Chondrocyte (in vitro differentiated cells): ENCODE data around the gene FES. TPM values are rescaled to one million over a fixed set of nuclear protein-coding genes. Genes with fewer than 3 reads are reported as not detected.
"Not testable (repeated sequence)": the region's sequence is repeated elsewhere in the genome, so short reads cannot be mapped to it uniquely, and the experiment has no call there.

Source experiments
- DNase-seq: peaks from one replicate; pipeline ENCODE4 v3.0.0; 2021; ENCODE audit warnings: mixed read lengths, low spot score
- H3K27ac Mint-ChIP-seq: one replicate; pipeline ENCODE4 v1.8.0; 2021; ENCODE audit warnings: mild to moderate bottlenecking, moderate library complexity, mixed read lengths; ENCODE audit not compliant: unreplicated experiment
- H3K27me3 Mint-ChIP-seq: 2 replicates; pipeline ENCODE4 v1.8.0; 2021; ENCODE audit warnings: low read depth, mixed read lengths
- H3K36me3 Mint-ChIP-seq: 2 replicates; pipeline ENCODE4 v1.8.0; 2021; ENCODE audit warnings: low read depth, mixed read lengths
- H3K4me1 Mint-ChIP-seq: 2 replicates; pipeline ENCODE4 v1.8.0; 2021; ENCODE audit warnings: low read depth, mild to moderate bottlenecking, mixed read lengths
- H3K4me3 Mint-ChIP-seq: one replicate; pipeline ENCODE4 v1.8.0; 2021; ENCODE audit warnings: mild to moderate bottlenecking, moderate library complexity, mixed read lengths; ENCODE audit not compliant: unreplicated experiment
- H3K9me3 Mint-ChIP-seq: 2 replicates; pipeline ENCODE4 v1.8.0; 2021; ENCODE audit warnings: low read depth, mixed read lengths
- total RNA-seq: library from RNA; stranded (reverse); gene quantifications from 3 replicates; pipeline ENCODE4 v1.2.1, GENCODE V29; 2021
- TF ChIP-seq, protein P1 (sequence below): fragments of 200-600 bp; sonication (generic); IDR thresholded peaks from 2 replicates; pipeline ENCODE4 v1.5.0; 2021; ENCODE audit warnings: antibody characterized with exemption, mild to moderate bottlenecking, moderate library complexity

The FES gene
- total RNA-seq, 1 donor from 2014 or later, result 2.4 TPM

DNA sequence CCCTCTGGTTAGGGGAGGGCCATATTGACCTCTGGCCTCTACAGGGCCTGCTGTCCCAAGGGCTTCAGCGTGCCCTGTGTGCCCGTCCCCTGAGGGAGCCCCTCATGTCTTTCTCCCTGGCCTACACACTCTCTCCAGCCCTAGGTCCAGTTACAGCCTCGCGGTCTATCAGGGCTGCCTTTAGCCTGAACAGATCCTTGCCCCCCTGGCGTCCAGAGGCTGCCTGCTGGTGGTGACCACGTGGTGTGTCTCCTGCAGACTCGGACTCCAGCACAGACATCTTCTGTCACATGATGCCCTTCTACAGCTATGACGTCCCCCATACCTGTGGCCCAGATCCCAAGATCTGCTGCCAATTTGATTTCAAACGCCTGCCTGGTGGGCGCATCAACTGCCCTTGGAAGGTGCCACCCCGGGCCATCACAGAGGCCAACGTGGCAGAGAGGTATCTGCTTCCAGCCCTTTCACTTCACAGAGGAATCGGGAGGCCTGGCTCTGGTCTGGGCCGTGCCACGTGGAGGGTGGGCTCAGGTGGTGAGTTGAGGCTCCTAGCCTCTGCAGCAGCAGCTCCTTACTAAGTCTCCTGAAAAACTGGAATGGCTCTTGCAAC lies 22.9 kb downstream of the FES start:
- Mint-ChIP-seq H3K36me3 (peaks cover 26% of the 10 kb centered on the region), H3K27me3 (no peaks in the 10 kb centered on the region), H3K9me3 (no peaks in the 10 kb centered on the region), H3K27ac (no peak overlapping the region), H3K4me1 (peaks cover 8% of the 10 kb centered on the region), H3K4me3 (no peak overlapping the region)
- TF ChIP-seq, protein P1, sequence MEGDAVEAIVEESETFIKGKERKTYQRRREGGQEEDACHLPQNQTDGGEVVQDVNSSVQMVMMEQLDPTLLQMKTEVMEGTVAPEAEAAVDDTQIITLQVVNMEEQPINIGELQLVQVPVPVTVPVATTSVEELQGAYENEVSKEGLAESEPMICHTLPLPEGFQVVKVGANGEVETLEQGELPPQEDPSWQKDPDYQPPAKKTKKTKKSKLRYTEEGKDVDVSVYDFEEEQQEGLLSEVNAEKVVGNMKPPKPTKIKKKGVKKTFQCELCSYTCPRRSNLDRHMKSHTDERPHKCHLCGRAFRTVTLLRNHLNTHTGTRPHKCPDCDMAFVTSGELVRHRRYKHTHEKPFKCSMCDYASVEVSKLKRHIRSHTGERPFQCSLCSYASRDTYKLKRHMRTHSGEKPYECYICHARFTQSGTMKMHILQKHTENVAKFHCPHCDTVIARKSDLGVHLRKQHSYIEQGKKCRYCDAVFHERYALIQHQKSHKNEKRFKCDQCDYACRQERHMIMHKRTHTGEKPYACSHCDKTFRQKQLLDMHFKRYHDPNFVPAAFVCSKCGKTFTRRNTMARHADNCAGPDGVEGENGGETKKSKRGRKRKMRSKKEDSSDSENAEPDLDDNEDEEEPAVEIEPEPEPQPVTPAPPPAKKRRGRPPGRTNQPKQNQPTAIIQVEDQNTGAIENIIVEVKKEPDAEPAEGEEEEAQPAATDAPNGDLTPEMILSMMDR, result no peak
- no peak for DNase-seq

DNA sequence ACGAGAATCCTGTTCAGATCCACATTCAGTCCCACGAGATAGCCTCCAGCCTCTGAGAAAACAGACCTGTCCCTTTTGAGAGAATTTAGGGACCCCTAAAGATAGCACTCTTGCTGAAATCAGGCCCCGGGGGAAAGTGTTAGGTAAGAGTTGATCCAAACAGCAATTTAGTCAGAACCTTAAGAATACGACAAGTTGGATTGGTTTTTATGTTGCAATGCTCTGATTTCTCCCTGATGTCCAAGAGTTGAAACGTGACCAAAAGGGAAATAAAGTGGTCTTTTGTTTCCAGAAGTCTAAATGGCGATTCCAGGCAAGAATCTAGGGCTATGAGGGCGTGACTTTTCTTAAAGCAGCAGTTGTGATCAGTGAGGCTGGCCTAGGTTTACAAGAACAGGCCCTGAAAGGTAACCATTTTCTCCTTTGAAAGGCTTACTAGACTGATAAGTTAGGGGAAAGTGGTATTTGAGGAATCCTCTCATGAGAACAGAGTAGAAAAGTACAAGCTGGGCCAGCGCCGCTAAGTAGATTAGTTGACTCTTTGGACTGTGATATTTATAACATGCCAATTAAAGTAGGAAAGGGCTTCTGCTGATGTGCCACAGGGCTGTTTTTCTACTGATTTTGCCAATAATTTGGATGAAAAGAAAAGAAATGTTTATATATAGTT lies 23.7 kb downstream of the FES start:
- Mint-ChIP-seq H3K4me1 (peaks cover 7% of the 10 kb centered on the region), H3K9me3 (no peaks in the 10 kb centered on the region), H3K27me3 (no peaks in the 10 kb centered on the region), H3K4me3 (no peak overlapping the region), H3K27ac (no peak overlapping the region), H3K36me3 (peaks cover 31% of the 10 kb centered on the region)
- TF ChIP-seq, protein P1, result no peak
- DNase-seq, result no peak

DNA sequence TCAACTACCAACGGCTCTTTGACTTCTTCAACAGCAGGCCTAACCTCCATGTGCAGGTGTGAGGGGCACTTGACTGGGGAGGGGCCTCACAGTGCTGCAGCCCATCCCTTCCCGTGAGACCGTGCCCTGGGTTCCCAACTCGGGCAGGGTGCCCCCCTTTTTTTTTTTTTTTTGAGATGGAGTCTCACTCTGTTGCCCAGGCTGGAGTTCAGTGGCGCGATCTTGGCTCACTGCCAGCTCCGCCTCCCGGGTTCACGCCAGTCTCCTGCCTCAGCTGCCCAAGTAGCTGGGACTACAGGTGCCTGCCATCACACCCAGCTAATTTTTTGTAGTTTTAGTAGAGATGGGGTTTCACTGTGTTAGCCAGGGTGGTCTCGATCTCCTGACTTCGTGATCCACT lies 25.1 kb downstream of the FES start:
- not testable (repeated sequence) for H3K9me3 Mint-ChIP-seq, H3K27me3 Mint-ChIP-seq, H3K27ac Mint-ChIP-seq, H3K4me1 Mint-ChIP-seq, H3K4me3 Mint-ChIP-seq, DNase-seq
- peaks cover 39% of the 10 kb centered on the region for H3K36me3 Mint-ChIP-seq

DNA sequence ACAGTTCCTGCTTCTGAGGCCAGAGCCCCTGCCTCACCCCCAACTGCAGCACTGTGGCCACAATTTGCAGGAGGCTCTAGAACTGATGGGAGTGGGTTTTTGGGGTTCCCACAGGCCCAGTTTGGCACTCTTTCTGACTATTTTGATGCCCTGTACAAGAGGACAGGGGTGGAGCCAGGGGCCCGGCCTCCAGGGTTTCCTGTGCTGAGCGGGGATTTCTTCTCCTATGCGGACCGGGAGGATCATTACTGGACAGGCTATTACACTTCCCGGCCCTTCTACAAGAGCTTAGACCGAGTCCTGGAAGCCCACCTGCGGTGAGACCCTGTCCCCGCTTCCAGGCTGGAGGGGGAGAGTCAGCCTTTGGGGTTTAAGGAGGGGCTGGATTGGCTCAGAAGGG lies 25.7 kb downstream of the FES start:
- H3K27me3 Mint-ChIP-seq, result no peaks in the 10 kb centered on the region
- H3K4me1 Mint-ChIP-seq, result no peaks in the 10 kb centered on the region
- TF ChIP-seq, protein P1, result no peak
- H3K36me3 Mint-ChIP-seq, result peaks cover 40% of the 10 kb centered on the region
- no peak for DNase-seq
- H3K27ac Mint-ChIP-seq, result no peak overlapping the region
- H3K4me3 Mint-ChIP-seq, result no peak overlapping the region
- H3K9me3 Mint-ChIP-seq, result no peaks in the 10 kb centered on the region

DNA sequence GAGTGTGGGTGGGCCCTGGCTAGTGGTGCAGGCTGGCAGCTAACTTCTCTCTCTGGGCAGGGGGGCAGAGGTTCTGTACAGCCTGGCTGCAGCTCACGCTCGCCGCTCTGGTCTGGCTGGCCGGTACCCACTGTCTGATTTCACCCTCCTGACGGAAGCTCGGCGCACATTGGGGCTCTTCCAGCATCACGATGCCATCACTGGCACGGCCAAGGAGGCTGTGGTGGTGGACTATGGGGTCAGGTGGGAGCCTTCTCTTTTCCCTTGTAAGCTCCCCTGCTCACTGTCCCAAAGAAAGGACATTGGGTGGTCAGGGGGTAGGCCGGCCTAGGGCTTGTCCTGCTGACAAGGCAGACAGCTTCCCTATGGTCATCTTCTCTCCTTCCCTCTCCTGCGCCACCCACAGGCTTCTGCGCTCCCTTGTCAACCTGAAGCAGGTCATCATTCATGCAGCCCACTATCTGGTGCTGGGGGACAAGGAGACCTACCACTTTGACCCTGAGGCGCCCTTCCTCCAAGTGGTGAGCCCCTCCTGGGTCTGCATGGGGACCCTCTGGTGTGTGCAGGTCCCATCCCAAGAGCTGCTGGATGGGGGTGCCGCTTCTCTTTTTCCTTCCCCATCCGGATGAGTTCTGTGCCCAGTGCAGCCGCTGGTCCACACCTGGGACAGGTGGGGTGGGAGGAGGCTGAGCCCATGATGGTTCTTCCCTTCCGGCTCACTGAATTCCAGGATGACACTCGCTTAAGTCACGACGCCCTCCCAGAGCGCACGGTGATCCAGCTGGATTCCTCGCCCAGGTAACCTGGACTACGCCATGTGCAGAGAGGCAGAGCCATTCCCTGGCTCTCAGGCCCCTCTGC lies 26.4 kb downstream of the FES start:
- DNase-seq, result no peak
- H3K27me3 Mint-ChIP-seq, result no peaks in the 10 kb centered on the region
- TF ChIP-seq, protein P1, result no peak
- no peak overlapping the region for H3K27ac Mint-ChIP-seq
- peaks cover 6% of the 10 kb centered on the region for H3K4me1 Mint-ChIP-seq
- H3K36me3 Mint-ChIP-seq, result peaks cover 38% of the 10 kb centered on the region
- no peaks in the 10 kb centered on the region for H3K9me3 Mint-ChIP-seq
- no peak overlapping the region for H3K4me3 Mint-ChIP-seq
